Astrocyte (in vitro differentiated cells and primary cell): ENCODE data around the gene ELFN2.

Experiments used
- EZH2 ChIP-seq: IDR thresholded peaks from 2 replicates; pipeline ENCODE4 v1.6.1; 2012; ENCODE audit warnings: mild to moderate bottlenecking, low read length, inconsistent platforms; ENCODE audit not compliant: insufficient read depth
- TF ChIP-seq, protein P1 (sequence below): IDR thresholded peaks from 2 replicates; pipeline ENCODE4 v1.5.1; 2011; ENCODE audit warnings: low read depth, mild to moderate bottlenecking, inconsistent platforms, low read length, moderate library complexity; ENCODE audit not compliant: insufficient read depth

GRCh38 chr22:37334859-37335805 is 92.1 kb downstream of the ELFN2 start:
- TF ChIP-seq, protein P1, sequence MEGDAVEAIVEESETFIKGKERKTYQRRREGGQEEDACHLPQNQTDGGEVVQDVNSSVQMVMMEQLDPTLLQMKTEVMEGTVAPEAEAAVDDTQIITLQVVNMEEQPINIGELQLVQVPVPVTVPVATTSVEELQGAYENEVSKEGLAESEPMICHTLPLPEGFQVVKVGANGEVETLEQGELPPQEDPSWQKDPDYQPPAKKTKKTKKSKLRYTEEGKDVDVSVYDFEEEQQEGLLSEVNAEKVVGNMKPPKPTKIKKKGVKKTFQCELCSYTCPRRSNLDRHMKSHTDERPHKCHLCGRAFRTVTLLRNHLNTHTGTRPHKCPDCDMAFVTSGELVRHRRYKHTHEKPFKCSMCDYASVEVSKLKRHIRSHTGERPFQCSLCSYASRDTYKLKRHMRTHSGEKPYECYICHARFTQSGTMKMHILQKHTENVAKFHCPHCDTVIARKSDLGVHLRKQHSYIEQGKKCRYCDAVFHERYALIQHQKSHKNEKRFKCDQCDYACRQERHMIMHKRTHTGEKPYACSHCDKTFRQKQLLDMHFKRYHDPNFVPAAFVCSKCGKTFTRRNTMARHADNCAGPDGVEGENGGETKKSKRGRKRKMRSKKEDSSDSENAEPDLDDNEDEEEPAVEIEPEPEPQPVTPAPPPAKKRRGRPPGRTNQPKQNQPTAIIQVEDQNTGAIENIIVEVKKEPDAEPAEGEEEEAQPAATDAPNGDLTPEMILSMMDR = no peak
- TF ChIP-seq EZH2 = peak; percentile 56
